NCI-H446 treated with DMSO at 0.1 percent for 48 hours (cell line): ENCODE measurements around the gene TEC.
"Not testable (repeated sequence)": the region's sequence is repeated elsewhere in the genome, so short reads cannot be mapped to it uniquely, and the experiment has no call there.

ENCODE experiments used
- DNase-seq: peaks from one replicate; lab custom pipeline; 2025; lab: John Stamatoyannopoulos, UW

The TEC gene

DNA sequence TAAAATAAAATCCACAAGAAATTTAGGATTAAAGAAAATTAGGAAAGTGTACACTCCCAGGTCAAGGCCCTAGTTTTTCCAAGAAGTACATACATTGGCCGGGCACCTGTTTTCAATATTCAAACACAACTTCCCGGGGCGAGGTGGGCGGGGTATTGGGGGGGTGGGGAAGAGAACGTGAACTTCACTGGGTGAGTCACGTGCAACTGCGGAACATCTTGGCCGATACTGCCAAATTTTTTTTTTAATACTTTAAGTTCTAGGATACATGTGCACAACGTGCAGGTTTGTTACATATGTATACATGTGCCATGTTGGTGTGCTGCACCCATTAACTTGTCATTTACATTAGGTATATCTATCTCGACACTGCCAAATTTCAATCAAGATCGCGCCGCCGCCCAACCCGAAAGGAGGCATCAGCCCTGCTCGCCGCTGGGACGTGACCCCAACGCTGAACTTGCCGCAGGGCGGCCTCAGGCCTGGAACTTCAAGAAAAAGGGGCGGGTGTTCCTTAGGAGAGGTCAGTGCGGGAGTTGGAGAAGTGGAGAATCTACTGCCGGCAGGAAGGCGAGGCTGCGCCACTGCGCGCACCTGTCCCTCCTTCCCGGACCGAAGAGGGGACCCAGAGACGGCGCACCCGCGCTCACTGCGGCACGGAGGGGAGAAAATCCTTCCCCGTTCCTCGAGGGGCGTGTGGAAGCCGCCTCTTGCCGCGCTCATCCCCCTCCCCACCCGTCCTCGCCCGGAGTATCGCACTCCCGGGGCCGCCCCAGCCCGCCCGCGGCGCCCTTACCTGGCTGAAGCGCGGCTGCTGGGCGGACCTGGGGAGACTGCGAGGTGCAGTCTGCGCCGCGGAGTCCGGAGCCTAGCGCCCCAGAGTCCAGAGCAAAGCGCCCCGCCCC, at the start of gene TEC:
Gene TEC, minus strand, starts transcription at position 883 of the 905 bp plus-strand sequence. CDS start 41,224 bp downstream, outside the sequence.
- DNase-seq, result no peak

DNA sequence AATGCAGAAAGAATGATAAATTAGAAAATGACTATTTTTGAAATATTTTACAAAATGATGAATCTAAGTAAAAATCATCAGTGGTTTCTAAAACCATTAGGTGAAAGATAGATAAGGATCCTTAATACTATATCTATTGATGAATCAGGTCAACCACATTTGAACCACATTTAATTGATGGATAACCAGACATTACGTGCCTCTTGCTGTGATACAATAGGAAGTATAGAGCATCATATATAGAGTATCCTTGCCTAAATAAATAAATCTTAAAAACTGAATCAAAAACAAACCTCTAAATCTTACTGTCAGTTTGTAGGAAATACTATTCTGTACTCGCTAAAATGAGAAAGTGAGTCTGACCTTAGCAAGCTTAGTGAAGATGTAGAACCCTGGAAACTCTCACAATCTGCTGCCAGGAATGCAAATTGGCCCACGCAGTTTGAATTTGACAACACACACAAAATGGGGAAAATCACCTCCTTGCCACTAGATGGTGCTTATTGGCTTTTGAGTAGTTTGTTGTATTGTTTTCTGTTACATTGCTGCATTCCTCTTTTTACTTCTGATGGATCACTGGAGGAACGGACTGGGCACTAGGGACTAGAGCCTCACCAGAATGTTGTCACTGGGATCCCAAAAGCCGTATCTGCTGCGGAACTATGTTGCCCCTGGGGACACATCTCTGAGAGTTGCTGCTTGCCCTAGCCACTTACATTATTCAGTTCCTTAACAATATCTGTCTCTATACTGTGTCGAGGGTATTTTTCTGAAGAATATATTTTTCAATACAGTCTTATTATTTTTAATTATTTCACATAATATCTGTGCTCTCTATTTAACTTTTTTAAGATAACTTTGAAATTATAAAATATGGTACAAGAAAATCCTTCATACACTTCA, 46.3 kb upstream of the TEC start:
- DNase-seq, result peak; percentile 32

DNA sequence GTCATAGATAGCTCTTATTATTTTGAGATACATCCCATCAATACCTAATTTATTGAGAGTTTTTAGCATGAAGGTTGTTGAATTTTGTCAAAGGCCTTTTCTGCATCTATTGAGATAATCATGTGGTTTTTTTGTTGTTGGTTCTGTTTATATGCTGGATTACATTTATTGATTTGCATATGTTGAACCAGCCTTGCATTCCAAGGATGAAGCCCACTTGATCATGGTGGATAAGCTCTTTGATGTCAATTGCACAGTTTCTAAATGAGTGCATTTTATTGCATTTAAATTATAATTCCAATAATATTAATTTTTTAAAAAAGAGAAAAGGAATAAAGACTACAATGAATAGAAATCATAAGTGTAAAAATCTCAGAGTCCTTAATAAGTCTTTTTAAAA, 45.1 kb upstream of the TEC start:
- not testable (repeated sequence) for DNase-seq

DNA sequence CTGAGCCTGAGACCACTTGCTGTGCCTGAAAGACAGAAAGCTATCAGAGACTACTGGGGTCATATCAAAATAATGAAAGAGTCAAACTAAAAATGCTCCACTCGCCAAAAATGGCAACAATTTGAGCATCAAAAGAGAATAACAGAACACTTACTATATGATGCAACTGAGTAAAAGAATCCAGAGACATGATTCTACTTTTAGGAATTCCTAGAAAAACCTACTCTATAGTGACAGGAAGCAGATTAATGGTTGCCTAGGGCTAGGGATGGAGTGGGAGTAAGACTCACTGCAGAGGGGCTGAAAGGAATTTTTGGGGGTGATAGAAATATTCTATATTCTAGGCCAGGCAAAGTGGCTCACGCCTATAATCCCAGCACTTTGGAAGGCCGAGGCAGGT, 42.3 kb upstream of the TEC start:
- DNase-seq, result no peak

DNA sequence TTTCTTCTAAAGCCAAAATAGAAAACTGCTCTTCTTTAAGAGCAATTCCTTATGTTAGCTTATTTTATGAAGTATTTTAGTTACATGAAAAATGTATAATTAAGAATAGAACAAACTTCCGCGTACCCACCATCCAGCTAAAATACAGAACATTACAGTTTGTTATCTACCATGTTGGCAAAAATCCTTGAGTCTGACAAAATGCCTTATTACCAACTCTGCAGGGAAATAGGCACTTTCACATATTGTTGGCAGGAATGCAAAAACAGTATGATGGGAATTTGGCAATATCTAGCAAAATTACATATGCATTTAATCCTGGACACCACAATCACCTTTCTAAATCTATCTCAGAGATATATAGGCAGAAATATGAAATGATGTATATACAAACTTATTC, 39.3 kb upstream of the TEC start:
- DNase-seq, result no peak

DNA sequence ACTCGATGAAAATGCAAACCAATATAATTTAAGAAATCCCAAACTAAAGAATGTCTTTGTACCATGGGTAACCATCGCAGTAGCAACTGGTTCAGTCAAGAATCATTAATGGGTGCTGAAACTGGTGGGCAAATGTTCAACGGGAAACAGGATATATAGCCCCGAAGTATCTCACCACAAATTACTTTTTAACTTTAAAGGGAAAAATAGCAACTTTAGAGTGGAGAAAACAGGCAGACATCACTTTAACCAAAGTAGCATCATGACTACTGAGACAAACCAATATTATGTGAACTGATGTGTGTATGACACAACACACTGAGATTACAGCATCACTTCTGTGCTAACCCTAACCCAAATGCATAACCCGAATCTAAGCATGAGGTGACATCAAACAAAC, 37.9 kb upstream of the TEC start:
- no peak for DNase-seq

DNA sequence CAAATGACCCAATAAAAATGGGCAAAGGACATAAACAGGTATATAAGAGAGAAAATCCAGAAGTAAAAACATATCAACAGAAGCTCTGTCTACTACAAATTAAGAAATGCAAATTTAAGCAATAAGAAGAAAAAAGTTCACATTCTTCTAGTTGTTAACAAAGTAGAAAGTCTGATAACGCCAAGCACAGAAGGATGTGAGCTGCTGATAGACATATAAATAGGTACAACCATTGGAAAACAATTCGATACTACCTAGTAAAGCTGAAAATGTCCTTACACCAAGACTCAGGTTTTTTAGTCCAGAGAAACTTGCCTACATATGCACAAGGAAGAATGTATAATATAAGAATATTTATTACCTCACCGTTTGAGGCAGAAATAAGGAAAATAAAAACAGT, 35.9 kb upstream of the TEC start:
- no peak for DNase-seq

DNA sequence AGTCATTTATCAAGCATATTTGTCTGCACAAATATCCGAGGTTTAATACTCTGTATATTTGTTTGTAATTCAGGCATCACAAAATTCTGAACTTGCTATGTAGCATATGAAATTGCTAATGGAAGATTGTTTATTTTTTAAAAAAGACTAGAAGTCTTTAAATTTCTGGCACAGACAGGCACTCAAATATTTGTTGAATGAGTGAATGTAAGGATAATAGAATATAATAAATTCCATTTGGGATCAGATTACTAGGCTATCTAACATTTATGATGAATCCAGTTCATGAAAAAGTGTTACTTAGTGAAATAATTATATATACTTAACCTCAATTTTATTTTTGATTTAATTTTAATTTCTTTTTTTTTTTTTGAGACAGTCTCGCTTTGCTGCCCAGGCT, 30.4 kb upstream of the TEC start:
- DNase-seq, result no peak

DNA sequence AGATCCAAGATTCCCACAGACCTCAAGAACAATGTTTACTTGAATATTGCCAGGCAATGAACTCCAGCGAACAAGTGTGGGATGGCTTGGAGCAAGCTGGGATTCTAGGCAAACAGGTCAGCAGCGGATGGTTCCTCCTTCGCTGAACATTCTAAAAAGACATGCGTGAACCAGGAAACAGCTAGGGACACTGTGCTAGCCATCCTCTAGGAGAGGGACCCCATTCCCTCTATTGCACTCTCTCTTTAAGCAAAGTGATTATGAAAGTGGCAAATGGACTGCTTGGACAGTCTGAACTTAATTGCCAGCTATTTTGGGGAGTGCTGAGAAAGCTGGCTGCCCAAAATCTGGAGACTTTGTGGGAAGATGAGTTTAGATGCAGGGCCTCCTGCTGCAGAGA, 29.9 kb upstream of the TEC start:
- no peak for DNase-seq

DNA sequence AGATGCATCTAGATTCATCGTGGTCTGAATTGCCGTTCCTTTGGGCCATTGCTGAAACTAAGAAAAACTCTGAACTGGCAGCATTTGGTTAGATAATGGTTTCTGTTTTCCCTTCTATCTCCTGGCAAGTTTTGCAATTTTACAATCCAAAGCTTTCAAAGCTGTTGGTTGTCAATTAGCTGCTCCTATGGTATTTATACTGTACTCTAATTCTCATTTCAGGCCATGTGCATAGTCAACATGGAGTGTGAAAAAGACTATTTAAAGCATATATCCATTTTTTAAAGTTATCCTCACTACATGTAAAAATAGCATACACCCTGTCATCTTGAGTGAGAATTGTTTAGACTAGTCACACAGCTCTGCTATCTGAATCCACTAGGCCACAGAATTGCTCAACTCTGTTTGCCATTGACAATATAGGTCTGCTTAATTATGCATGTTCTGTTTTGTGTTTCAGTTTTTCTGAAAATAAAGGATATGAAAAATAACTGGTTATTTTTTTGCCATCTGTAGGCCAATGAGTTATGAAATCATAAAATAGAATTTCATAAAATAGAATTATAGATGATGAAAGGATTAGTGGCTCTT, 27.7 kb upstream of the TEC start:
- no peak for DNase-seq

DNA sequence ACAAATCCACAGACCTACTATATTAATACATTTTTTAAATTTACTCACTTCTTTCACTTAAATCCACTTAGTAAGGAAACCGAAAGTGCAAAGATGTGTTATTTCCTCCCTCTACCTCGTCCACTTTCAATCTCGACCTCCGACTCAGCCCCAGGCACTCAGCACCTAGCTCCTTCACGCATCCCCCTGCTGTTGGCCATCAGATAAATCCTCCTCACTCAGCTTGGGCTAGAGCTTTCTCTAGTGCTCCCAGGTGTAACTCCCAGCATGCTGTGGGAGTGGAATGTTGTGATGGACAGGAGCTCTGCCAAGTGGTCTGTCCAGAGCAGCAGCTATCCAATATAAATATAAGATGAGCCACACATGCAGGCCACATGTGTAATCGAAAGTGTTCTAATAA, 26.7 kb upstream of the TEC start:
- DNase-seq, result no peak

DNA sequence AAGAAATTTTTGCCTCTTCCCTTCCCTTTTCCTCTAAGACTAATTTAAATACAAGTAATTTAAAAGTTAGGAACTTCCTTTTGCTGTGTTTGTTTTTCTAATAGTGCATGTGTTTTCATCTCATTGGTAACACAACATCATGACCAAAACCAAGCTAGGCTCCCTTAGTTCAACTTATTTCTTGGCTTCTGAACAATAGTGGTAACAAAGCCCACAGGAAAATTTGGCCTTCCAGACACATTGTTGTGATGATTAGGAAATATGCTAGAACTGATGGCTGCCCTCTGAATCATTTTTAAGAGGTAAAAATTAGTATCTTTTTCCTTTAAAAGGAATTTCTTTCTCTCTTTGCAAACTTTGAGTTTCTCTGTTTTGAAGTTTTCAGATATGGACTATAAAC, 25.5 kb upstream of the TEC start:
- no peak for DNase-seq

DNA sequence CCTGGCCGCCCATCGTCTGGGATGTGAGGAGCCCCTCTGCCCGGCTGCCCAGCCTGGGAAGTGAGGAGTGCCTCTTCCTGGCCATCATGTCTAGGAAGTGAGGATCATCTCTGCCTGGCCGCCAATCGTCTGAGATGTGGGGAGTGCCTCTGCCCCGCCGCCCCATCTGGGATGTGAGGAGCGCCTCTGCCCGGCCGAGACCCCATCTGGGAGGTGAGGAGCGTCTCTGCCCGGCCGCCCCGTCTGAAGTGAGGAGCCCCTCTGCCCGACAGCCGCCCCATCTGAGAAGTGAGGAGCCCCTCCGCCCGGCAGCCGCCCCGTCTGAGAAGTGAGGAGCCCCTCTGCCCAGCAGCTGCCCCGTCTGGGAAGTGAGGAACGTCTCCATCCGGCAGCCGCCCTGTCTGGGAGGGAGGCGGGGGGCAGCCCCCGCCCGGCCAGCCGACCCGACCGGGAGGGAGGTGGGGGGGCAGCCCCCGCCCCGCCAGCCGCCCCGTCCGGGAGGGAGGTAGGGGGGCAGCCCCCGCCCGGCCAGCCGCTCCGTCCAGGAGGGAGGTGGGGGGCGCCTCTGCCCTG, 22.7 kb upstream of the TEC start:
- not testable (repeated sequence) for DNase-seq

DNA sequence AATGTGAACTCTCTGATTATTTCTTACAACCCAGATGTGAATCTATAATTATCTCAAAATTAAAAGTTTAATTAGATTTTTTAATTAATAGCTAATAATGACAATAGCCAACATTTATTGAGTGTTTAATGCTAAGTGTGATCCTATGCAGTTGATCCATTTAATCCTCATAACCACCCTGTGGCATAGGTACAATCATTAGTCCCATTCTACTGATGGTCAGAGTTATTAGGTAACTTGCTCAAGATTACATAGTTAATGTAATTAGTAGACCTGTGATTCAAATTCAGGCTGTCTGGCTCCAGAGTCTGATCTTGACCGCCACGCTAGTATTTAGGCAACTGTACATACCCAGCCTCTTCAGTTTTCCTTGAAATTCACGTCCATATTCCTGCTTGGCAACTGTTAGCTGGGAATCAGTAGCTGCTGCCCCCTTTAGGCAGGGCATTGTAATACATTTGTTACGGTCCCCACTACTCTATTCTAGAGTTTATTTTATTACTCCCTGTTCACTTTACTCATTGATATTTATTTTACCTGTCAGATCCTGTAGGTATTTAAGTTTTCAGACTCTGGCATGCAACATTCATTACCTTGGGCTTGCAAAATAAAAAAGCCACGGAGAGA, 20.6 kb upstream of the TEC start:
- no peak for DNase-seq

DNA sequence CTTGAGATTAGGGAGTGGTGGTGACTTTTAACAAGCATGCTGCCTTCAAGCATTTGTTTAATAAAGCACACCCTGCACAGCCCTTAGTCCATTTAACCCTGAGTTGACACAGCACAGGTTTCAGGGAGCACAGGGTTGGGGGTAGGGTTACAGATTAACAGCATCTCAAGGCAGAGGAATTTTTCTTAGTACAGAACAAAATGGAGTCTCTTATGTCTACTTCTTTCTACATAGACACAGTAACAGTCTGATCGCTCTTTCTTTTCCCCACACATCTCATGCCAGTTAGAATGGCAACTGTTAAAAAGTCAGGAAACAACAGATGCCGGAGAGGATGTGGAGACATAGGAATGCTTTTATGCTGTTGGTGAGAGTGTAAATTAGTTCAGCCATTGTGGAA, 16.4 kb upstream of the TEC start:
- DNase-seq, result not testable (repeated sequence)

DNA sequence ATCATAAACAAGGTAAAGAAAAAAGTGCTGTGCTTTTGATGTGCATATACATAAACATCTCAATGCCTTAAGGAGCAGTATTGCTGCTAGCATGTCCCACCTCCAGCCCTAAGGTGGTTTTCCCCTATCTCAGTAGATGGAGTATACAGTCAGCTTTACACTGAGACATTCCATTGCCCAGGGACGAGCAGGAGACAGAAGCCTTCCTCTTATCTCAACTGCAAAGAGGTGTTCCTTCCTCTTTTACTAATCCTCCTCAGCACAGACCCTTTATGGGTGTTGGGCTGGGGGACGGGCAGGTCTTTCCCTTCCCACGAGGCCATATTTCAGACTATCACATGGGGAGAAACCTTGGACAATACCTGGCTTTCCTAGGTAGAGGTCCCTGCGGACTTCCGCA, 16.0 kb upstream of the TEC start:
- not testable (repeated sequence) for DNase-seq

DNA sequence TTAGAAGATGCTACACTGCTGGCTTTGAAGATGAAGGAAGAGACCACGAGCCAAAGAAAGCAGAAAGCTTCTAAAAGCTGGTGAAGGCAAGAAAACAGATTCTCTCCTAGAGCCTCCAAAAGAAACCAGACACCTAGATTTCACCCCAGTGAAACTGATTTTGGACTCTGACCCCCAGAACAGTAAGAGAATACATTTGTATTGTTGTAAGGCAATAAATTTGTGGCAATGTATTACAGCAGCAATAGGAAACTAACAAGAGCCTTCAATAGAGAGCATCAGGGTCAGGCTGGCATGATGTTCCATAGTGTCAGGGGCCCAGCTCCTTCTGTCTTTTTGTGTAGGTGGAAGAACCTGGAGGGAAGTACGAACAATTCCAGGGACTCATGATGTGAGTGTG, 6.0 kb upstream of the TEC start:
- no peak for DNase-seq

DNA sequence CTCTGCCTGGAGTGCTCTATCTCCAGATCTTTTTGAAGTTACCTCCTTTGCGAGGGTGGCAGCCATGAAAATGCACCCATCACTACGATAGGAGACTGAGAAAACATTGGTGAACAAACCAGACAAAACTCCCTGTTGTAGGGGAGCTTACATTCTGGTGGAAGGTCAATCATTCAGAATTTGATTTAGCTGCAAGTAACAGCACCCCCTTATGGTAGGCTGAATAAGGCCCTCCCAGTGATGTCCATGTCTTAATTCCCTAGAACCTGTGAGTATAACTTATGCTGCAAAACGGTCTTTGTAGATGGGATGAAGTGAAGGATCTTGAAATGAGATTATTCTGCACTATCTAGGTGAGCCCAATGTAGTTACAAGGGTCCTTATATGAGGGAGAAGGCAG, 5.6 kb upstream of the TEC start:
- DNase-seq, result no peak

DNA sequence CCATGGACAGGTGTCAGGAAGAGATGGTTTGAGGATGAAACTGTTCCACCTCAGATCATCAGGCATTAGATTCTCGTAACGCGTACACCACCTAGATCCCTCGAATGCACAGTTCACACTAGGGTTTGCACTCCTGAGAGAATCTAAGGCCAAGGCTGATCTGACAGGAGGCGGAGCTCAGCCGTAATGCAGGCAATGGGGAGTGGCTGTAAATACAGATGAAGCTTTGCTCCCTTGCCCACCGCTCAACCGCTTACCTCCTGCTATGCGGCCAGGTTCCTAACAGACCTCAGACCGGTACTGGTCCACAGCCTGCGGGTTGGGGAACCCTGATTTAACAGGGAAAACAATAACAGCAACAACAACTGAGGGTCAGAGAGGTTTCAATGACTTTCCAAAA, 2.0 kb upstream of the TEC start:
- DNase-seq, result no peak

DNA sequence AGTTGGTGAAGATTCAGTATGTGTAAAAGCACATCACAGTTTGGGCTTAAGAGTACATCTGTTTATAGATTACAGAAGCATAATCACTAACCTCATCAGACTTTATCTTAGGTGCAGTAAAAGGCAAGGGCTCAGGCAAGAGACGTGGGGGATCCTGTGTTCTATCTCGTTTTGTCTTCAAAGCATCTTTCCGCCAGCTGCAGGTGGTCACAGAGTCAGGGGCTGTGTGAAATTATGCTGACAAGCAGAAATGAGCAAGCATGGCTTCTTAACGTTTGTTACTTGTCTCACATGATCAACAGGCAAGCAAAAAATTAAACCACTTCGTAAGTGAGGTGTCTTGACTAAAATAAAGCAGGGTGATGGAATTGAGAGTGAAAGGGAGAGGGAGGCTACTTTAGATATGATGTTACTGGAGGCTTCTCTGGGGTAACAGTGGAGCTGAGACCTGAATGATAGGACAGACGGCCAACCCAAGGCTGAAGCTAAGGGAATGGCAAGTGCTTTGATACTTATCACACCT, 1.4 kb upstream of the TEC start:
- no peak for DNase-seq

DNA sequence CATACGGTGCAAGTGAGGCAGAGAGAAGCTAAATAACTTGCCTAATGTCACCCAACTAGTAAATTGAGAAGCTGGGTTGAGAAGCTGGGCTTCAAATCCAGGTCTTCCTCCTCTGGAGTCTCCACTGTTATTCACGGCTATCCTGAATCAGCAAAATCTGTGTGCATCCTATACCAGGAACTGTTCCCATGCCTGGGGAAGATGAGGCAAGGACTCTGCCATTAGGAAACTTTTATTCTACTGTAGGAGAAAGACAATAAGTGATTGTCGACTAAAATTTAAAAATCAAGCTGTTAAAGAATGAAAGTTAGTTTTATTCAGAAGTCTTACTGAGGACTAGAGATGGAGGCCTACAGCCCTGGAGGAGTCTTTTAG, 872 bp upstream of the TEC start:
- no peak for DNase-seq
